Mononuclear cell (primary cell): ENCODE measurements around the gene WNT3A. TPM values are rescaled to one million over a fixed set of nuclear protein-coding genes. Genes with fewer than 3 reads are reported as not detected.
"Not testable (repeated sequence)": the region's sequence is repeated elsewhere in the genome, so short reads cannot be mapped to it uniquely, and the experiment has no call there.

Experiments used
- H3K27me3 ChIP-seq: 2 replicates; pipeline ENCODE4 v1.6.0; 2011; ENCODE audit warnings: low read length, control low read depth; ENCODE audit not compliant: insufficient read depth
- H3K4me1 ChIP-seq: 2 replicates; pipeline ENCODE4 v1.5.1; 2011; ENCODE audit warnings: mild to moderate bottlenecking, low read length, control low read depth; ENCODE audit not compliant: insufficient read depth
- H3K4me3 ChIP-seq: 2 replicates; pipeline ENCODE4 v1.5.1; 2011; ENCODE audit warnings: mild to moderate bottlenecking, low read length, moderate library complexity
- H3K9me3 ChIP-seq: 2 replicates; pipeline ENCODE4 v1.5.1; 2011; ENCODE audit warnings: low read depth, mild to moderate bottlenecking, control low read depth, low read length
- total RNA-seq: library from RNA; depleted of rRNA; stranded (reverse); fragments of >200 nt; gene quantifications from one replicate; pipeline ENCODE4 v1.2.3, GENCODE V29; 2012

The WNT3A gene, protein sequence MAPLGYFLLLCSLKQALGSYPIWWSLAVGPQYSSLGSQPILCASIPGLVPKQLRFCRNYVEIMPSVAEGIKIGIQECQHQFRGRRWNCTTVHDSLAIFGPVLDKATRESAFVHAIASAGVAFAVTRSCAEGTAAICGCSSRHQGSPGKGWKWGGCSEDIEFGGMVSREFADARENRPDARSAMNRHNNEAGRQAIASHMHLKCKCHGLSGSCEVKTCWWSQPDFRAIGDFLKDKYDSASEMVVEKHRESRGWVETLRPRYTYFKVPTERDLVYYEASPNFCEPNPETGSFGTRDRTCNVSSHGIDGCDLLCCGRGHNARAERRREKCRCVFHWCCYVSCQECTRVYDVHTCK
- total RNA-seq, result not detected

DNA sequence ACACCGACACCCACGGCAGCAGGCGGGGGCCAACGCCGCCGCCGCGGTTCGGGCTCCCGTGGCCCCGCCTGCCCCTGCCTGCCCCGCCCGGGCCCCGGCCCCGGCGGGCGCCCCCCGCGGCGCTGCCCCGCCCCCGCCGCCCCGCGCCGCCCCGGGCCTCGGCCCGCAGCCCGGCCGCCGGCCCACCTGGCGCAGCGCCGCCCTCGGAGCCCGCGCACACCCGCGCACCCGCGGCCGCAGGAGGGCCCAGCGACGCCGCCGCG lies at the start of gene WNT3A:
TSS of gene WNT3A (plus strand) at position 213 of the 263 bp plus-strand sequence. CDS start 131 bp downstream, outside the sequence.
- H3K9me3 ChIP-seq, result no peaks in the 10 kb centered on the region

DNA sequence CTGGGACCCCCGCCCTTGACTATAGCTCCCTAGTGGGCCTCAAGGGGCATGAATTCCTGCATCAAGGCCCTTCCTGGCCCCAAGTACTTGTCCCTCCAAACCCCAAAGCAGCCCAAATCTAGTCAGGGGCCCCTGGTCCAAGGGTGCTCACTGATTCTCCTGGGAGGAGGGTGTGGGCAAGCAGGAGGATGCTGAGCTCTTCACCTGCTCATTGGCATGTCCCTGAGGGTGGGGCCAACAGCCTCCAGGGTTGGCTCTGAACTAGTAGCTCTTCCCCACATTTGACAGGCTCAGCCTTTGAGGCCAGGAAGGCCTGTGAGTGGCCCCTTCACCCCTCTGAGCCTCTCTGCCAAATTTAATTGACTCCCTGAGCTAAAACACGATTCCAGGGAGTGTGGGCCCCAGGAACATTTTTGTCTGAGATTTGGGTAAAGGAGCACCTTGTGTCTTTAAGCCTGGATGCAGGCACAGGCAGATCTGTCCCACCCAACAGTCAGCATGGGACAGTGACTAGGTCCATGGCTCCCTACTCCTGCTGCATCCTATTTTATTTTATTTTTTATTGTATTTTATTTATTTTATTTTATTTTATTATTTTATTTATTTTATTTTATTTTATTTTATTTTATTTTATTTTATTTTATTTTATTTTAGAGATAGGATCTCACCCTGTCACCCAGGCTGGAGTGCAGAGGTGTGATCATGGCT lies 48.0 kb upstream of the WNT3A start:
- Histone ChIP-seq H3K9me3 (no peaks in the 10 kb centered on the region), H3K27me3 (peaks cover 26% of the 10 kb centered on the region), H3K4me1 (peaks cover 4% of the 10 kb centered on the region), H3K4me3 (no peak overlapping the region)

More for the DNA sequence above, at the start of gene WNT3A:
- Histone ChIP-seq H3K4me1 (no peaks in the 10 kb centered on the region), H3K27me3 (peaks cover 41% of the 10 kb centered on the region), H3K4me3 (no peak within 1 kb of the TSS)

DNA sequence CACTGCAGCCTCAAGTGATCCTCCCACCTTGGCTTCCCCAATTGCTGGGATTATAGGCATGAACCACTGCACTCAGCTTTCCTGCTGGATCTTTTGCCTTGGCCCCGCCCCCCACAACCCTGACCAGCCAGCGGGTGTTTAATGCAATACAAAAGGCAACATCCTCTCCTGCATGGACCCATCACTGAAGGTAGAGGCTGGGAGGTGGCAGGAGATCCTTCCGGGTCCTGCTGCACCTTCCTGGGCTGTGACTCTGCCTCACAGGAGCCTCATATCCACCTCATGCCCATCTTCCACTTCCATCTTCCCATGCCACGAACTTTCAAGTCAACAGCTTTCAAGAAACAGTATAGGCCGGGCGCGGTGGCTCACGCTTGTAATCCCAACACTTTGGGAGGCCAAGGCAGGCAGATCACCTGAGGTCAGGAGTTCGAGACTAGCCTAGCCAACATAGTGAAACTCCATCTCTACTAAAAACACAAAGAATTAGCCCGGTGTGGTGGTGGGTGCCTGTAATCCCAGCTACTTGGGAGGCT lies 47.4 kb upstream of the WNT3A start:
- H3K9me3 ChIP-seq, result no peaks in the 10 kb centered on the region
- H3K27me3 ChIP-seq, result peaks cover 24% of the 10 kb centered on the region
- peaks cover 4% of the 10 kb centered on the region for H3K4me1 ChIP-seq

DNA sequence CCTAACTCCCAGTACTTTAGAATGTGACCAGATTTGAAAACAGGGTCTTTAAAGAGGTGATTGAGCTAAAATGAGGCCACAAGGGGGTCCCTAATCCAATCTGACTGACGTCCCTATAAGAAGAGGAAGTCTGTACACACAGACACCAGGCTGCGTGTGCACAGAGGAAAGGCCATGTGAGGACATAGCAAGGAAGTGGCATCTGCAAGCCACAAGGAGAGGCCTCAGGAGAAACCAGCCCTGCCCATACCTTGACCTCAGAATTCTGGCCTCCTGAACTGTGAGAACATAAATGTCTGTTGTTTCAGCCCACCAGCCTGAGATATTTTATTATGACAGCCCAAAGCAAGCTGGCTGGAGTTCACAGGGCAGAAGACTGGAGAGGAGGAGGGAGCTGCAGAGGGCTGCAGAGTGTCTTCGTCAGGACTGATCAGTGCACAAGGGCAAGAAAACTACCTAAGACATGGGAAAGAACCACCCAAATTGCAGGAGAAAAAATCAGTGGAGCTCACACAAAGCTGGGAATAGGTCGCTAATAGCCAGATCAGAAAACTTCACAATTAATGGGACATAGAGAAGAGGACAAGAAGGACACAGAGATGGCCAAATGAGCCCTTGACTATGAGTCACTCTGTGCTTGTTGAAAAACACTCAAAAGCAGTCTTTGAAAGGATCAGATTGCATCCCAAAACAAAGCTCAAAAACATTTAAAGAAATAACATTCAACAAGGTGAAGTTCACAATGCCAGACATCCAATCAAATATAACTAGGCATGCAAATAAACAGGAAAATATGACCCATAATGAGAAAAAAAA lies 44.9 kb upstream of the WNT3A start:
- Histone ChIP-seq H3K9me3 (no peaks in the 10 kb centered on the region), H3K4me3 (no peak overlapping the region), H3K27me3 (peaks cover 6% of the 10 kb centered on the region), H3K4me1 (peaks cover 4% of the 10 kb centered on the region)

More for the DNA sequence above, 47.4 kb upstream of the WNT3A start:
- H3K4me3 ChIP-seq, result no peak overlapping the region

DNA sequence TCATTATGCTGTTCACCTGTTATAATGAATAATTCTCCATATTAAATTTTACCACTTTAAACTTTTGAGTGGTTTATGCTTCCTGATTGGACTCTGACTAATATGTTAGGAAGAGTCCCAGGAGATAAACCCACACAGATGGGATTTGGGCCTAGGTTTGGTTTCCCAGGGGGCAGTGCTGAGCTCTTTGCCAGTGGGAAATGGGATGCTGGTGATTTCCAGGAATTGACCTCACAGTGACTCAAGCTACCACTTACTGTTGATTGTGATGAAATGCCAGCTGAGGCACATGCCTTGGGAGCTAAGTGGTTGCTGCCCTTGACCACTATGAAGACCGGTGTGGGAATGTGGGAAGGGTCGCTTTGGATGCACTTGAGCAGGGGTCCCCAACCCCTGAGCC lies 40.1 kb upstream of the WNT3A start:
- H3K4me3 ChIP-seq, H3K9me3 ChIP-seq, H3K4me1 ChIP-seq, H3K27me3 ChIP-seq: not testable (repeated sequence)

DNA sequence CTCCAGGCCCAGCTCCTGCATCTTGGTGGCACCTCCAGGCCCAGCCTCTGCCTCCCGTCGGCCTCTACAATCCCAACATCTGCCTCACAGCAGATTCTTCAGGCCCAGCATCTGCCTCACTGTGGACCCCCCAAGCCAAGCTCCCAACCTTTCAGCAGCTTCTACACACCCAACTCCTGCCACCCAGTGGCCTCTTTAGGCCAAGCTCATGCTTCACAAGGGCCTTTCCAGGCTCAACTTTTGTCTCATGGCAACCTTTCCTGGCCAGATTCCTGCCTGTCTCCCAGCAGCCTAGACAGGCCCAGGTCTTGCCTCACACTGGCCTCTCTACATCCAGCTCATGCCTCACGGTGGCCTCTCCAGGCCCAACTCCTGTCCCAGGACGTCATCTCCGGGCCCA lies 39.0 kb upstream of the WNT3A start:
- H3K4me3 ChIP-seq, H3K9me3 ChIP-seq, H3K27me3 ChIP-seq: not testable (repeated sequence)

DNA sequence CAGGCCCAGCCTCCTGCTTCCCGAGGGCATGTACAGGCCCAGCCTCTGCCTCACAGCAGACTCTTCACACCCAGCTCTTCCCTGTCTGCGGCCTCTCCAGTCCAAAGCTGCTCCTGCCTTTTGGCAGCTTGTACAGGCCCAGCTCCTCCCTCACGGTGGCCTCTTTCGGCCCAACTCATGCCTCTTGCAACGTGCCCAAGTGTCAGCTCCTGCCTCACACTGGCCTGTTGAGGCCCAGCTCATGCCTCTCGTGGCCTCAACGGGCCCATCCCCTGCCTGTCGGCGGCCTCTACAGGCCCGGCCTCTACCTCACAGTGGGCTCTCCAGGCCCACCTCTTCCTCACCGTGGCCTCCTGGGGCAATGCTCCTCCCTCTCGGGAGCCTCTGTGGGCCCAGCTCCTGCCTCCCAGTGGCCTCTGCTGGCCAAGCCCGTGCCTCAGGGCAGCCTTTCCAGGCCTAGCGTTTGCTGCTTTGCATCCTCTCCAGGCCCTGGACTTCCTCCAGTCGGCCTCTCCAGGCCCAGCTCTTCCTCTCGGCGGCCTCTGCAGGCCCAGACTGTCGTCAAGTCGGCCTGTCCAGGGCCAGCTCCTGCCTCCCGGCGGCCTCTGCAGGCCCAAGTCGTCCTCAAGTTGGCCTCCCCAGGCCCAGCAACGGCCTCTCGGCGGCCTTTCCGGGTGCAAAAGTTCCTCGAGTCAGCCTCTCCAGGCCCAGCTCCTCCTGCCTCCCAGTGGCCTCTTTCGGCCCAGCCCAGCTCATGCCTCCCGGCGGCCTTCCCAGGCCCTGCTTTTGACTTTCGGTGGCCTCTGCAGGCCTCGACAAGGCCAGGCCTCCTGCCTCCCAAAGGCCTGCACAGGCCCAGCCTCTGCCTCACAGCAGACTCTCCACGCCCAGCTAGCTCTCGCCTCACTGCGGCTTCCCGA lies 36.5 kb upstream of the WNT3A start:
- H3K27me3 ChIP-seq, H3K9me3 ChIP-seq, H3K4me1 ChIP-seq, H3K4me3 ChIP-seq: not testable (repeated sequence)

More for the DNA sequence above, 39.0 kb upstream of the WNT3A start:
- H3K4me1 ChIP-seq, result not testable (repeated sequence)

DNA sequence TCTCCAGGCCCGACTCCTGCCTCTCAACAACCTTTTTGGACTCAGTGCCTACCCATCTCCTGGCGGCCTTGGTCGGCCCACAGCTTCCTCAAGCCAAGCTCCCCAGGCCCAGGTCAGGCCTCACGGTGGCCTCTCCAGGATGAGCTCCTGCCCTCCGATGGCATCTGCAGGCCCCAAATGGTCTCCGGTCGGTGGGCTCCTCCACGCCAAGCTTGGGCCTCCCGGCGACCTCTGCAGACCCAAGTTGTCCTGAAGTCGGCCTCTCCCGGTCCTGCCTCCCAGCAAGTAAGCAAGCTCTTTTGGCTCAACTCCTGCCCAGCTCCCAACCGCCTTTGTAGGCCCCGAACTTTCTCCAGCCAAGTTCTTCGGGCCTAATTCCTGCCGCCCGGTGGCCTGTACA lies 35.6 kb upstream of the WNT3A start:
- H3K4me1 ChIP-seq, H3K4me3 ChIP-seq, H3K27me3 ChIP-seq, H3K9me3 ChIP-seq: not testable (repeated sequence)

DNA sequence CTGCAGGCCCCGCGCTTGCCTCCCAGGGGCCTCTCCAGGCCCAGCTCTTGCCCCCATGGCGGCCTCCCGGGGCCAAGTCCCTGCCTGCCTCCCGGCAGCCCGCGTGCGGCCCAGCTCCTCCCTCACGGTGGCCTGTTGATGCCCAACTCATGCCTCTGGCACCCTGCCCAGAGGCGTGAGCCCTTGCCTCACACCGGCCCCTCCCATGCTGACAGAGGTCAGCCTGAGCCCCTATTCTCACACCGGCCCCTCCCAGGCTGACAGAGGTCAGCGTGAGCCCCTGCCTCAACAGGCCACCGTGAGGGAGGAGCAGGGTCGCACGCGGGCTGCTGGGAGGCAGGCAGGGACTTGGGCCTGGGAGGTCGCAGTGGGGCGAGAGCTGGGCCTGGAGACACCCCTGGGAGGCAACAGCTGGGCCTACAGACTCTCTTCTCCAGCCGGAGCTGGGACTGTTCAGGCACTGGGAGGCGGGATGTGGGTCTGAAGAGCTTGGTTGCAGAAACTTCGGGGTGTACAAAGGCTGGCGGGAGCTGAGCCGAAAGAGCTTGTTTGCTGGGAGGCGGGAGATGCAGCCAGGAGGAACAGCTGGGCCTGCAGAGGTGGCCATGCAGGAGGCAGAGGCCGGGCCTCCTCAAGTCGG lies 35.0 kb upstream of the WNT3A start:
- not testable (repeated sequence) for H3K4me1 ChIP-seq, H3K27me3 ChIP-seq, H3K9me3 ChIP-seq, H3K4me3 ChIP-seq

DNA sequence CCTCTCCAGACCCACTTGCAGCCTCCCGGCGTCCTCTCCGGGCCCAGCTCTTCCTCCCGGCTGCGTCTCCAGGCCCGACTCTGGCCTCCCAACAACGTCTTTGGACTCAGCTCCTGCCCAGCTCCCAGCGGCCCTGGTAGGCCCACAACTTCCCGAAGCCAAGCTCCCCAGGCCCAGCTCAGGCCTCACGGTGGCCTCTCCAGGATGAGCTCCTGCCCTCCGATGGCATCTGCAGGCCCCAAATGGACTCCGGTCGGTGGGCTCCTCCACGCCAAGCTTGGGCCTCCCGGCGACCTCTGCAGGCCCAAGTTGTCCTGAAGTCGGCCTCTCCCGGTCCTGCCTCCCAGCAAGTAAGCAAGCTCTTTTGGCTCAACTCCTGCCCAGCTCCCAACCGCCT lies 34.5 kb upstream of the WNT3A start:
- not testable (repeated sequence) for H3K27me3 ChIP-seq, H3K4me1 ChIP-seq, H3K9me3 ChIP-seq, H3K4me3 ChIP-seq

DNA sequence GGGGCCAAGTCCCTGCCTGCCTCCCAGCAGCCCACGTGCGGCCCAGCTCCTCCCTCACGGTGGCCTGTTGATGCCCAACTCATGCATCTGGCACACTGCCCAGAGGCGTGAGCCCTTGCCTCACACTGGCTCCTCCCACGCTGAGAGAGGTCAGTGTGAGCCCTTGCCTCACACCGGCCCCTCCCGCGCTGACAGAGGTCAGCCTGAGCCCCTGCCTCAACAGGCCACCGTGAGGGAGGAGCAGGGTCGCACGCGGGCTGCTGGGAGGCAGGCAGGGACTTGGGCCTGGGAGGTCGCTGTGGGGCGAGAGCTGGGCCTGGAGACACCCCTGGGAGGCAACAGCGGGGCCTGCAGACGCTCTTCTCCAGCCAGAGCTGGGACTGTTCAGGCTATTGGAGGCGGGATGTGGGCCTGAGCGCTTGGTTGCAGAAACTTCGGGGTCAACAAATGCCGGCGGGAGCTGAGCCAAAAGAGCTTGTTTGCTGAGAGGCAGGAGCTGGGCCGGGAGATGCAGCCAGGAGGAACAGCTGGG lies 33.9 kb upstream of the WNT3A start:
- H3K4me1 ChIP-seq, H3K9me3 ChIP-seq, H3K4me3 ChIP-seq, H3K27me3 ChIP-seq: not testable (repeated sequence)

DNA sequence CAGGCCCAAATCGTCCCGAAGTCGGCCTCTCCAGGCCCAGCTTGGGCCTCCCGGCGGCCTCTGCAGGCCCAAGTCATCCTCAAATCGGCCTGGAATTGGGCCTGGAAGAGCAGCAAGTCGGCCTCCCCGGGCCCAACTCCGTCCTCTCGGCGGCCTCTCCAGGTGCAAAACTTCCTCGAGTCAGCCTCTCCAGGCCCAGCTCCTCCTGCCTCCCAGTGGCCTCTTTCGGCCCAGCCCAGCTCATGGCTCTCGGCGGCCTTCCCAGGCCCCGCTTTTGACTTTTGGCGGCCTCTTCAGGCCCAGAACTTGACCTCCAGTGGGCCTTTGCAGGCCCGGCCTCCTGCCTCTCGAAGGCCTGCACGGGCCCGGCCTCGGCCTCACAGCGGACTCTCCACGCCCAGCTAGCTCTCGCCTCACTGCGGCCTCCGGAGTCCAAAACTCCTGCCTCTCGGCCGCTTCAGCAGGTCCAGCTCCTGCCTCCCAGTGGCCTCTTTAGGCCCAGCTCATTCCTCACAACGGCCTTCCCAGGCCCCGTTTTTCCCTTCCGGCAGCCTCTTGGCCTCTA lies 33.0 kb upstream of the WNT3A start:
- H3K27me3 ChIP-seq, H3K4me1 ChIP-seq, H3K4me3 ChIP-seq, H3K9me3 ChIP-seq: not testable (repeated sequence)

DNA sequence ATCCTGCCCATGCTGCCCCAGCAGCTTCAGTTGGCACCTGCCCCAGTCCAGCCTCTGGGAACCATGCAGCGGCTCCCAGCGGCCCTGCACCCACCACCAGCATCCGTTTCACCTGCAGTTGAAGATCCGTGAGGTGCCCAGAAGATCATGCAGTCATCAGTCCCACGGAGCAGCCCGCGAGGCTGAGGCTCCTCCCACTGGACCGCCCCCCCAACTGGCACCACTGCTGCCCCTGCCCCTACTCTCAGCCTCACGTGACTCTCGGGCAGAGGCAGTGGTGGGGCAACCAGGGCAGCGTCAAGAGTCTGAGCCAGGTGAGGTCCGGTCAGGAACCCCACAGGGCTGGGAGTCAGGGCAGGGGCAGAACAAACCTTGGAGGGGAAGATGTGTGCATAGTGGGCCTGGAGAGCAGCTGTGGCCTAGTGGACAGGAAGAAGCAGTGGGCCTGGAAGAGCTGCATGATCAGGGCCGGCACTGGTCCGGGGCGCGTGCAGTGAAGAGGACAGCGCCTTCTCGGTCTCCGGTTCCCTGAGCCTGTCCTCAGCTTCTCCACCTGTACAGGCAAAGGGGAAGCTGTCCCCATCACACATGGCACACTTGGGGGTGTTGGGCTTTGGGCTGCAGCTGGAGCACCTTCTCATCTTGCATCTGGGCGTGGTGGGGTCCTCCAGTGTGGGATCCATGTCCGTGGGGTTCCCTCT lies 31.1 kb upstream of the WNT3A start:
- not testable (repeated sequence) for H3K4me3 ChIP-seq, H3K4me1 ChIP-seq

More for the DNA sequence above, 31.1 kb upstream of the WNT3A start:
- not testable (repeated sequence) for H3K9me3 ChIP-seq, H3K27me3 ChIP-seq
